ENCODE results near the gene KLK14. TPM values are rescaled to one million over a fixed set of nuclear protein-coding genes. Genes with fewer than 3 reads are reported as not detected.

KLK14 gene
- total RNA-seq, 1 donor from 2014 or later = 0.23 TPM

DNA sequence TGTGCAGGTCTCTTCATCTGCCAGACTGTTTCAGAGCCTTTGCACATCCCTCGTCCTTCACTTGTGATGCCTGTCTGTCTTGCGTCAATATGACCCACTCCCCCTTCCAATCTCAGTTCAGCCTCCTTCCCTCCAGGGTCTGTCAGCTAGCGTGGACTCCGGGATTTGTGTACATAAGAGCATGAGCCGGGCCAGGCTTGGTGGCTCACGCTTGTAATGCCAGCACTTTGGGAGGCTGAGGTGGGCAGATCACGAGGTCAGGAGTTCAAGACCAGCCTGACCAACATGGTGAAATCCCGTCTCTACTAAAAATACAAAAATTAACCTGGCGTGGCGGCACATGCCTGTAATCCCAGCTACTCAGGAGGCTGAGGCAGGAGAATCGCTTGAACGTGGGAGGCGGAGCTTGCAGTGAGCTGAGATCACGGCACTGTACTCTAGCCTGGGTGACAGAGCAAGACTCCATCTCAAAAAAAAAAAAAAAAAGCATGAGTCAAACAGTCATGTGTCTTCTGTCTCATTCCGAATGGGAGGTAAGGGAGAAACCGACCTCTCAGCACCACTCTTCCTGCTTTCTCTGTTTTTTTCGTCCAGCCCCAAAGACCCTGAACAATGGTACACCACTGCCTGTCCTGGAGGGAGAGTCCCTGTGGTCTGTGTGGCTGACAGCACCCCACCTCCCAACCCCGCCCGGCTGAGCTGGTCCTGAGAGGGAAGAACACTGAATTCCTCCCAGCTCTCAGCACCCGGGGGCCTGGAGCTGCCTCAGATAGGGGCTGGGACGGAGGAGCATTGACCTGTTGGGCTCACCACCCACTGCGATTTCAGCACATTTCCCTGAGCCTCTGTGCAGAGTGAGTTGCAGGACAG is 39.7 kb upstream of the KLK14 start:
- FAIRE-seq (no peak), DNase-seq (ENCODE audit: low read depth) (no peak)
- peaks cover 5% of the 10 kb centered on the region for H3K4me1 Mint-ChIP-seq (ENCODE audit: low read depth, unreplicated experiment)
- Histone ChIP-seq H3K4me2 (ENCODE audit: low read length) (no peak overlapping the region), H3K36me3 (ENCODE audit: insufficient read depth, low read length) (no peaks in the 10 kb centered on the region), H3K27ac (ENCODE audit: low read depth, low read length) (no peak overlapping the region), H3K4me3 (ENCODE audit: insufficient read depth, low read depth, low read length) (no peak overlapping the region), H3K27me3 (ENCODE audit: insufficient read depth, low read length) (no peaks in the 10 kb centered on the region), H3K9me3 (ENCODE audit: insufficient read depth, low read depth, low read length) (no peaks in the 10 kb centered on the region), H3K79me2 (ENCODE audit: insufficient read depth, low read length) (no peaks in the 10 kb centered on the region), H3K9ac (ENCODE audit: low read length) (no peak overlapping the region), H4K20me1 (ENCODE audit: insufficient read depth, low read length) (no peaks in the 10 kb centered on the region), H2AFZ (ENCODE audit: low read depth, low read length) (no peak overlapping the region), H3K4me1 (ENCODE audit: insufficient read depth, low read length) (no peaks in the 10 kb centered on the region)
- H3K9me3 Mint-ChIP-seq (ENCODE audit: unreplicated experiment) = no peaks in the 10 kb centered on the region
- H3K4me3 Mint-ChIP-seq (ENCODE audit: unreplicated experiment) = no peak overlapping the region
- TF ChIP-seq EZH2 (IDR thresholded peaks at IDR 0.05; ENCODE audit: insufficient read depth, low read length) = no peak
- TF ChIP-seq, protein P1, sequence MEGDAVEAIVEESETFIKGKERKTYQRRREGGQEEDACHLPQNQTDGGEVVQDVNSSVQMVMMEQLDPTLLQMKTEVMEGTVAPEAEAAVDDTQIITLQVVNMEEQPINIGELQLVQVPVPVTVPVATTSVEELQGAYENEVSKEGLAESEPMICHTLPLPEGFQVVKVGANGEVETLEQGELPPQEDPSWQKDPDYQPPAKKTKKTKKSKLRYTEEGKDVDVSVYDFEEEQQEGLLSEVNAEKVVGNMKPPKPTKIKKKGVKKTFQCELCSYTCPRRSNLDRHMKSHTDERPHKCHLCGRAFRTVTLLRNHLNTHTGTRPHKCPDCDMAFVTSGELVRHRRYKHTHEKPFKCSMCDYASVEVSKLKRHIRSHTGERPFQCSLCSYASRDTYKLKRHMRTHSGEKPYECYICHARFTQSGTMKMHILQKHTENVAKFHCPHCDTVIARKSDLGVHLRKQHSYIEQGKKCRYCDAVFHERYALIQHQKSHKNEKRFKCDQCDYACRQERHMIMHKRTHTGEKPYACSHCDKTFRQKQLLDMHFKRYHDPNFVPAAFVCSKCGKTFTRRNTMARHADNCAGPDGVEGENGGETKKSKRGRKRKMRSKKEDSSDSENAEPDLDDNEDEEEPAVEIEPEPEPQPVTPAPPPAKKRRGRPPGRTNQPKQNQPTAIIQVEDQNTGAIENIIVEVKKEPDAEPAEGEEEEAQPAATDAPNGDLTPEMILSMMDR (IDR thresholded peaks at IDR 0.05; ENCODE audit: insufficient read depth, low read depth, low read length) = no peak
- H3K27me3 Mint-ChIP-seq (ENCODE audit: low read depth, unreplicated experiment) = peaks cover 19% of the 10 kb centered on the region
- no peaks in the 10 kb centered on the region for H3K36me3 Mint-ChIP-seq (ENCODE audit: low read depth, unreplicated experiment)
- peak overlapping the region; percentile 14 for H3K27ac Mint-ChIP-seq (ENCODE audit: unreplicated experiment)

DNA sequence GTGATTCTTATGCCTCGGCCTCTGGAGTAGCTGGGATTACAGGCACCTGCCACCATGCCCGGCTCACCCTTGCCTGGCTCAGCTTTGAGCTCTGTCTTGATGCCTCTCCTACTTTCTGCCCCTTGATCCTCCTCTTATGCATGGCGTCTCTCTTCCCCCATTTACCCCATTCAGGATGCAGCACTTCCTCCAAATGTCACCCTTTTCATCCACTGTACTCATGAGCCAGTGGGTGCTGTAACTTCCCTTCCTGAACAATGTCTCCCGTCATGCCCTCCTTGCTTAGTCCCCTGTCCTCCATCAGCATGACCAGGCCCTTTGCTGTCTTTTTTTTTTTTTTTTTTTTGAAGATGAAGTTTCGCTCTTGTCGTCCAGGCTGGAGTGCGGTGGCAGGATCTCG is 38.6 kb upstream of the KLK14 start:
- FAIRE-seq (no peak), DNase-seq (ENCODE audit: low read depth) (no peak)
- Histone ChIP-seq H3K79me2 (ENCODE audit: insufficient read depth, low read length) (no peaks in the 10 kb centered on the region), H3K36me3 (ENCODE audit: insufficient read depth, low read length) (no peaks in the 10 kb centered on the region), H2AFZ (ENCODE audit: low read depth, low read length) (no peak overlapping the region), H4K20me1 (ENCODE audit: insufficient read depth, low read length) (no peaks in the 10 kb centered on the region), H3K9ac (ENCODE audit: low read length) (no peak overlapping the region), H3K4me1 (ENCODE audit: insufficient read depth, low read length) (no peaks in the 10 kb centered on the region), H3K4me2 (ENCODE audit: low read length) (no peak overlapping the region), H3K4me3 (ENCODE audit: insufficient read depth, low read depth, low read length) (no peak overlapping the region), H3K27me3 (ENCODE audit: insufficient read depth, low read length) (no peaks in the 10 kb centered on the region), H3K9me3 (ENCODE audit: insufficient read depth, low read depth, low read length) (no peaks in the 10 kb centered on the region), H3K27ac (ENCODE audit: low read depth, low read length) (no peak overlapping the region)
- Mint-ChIP-seq H3K9me3 (ENCODE audit: unreplicated experiment) (no peaks in the 10 kb centered on the region), H3K27ac (ENCODE audit: unreplicated experiment) (no peak overlapping the region), H3K4me1 (ENCODE audit: low read depth, unreplicated experiment) (peaks cover 5% of the 10 kb centered on the region), H3K36me3 (ENCODE audit: low read depth, unreplicated experiment) (no peaks in the 10 kb centered on the region), H3K4me3 (ENCODE audit: unreplicated experiment) (no peak overlapping the region), H3K27me3 (ENCODE audit: low read depth, unreplicated experiment) (peaks cover 20% of the 10 kb centered on the region)
- TF ChIP-seq, protein P1 (IDR thresholded peaks at IDR 0.05; ENCODE audit: insufficient read depth, low read depth, low read length) = no peak
- TF ChIP-seq EZH2 (IDR thresholded peaks at IDR 0.05; ENCODE audit: insufficient read depth, low read length) = no peak

DNA sequence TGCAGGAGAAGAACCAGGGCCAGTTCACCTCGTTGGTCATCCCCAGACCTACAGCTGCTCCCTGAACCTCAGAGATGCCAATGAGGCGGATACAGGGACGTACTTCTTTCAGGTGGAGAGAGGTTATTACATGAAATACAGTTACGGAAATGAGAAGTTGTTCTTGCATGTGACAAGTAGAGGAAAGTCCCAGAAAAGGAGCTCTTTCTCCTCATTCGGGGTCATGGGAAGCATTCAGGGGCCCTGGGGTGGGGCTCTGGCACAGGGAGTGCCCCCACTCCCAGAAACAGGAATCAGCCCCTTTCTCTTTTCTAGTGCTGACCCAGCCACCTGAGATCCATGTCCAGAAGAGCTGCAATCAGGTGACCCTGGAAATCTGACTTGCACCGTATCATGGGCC is 37.5 kb upstream of the KLK14 start:
- Histone ChIP-seq H3K9ac (ENCODE audit: low read length) (no peak overlapping the region), H2AFZ (ENCODE audit: low read depth, low read length) (no peak overlapping the region), H3K27me3 (ENCODE audit: insufficient read depth, low read length) (no peaks in the 10 kb centered on the region), H4K20me1 (ENCODE audit: insufficient read depth, low read length) (no peaks in the 10 kb centered on the region), H3K4me3 (ENCODE audit: insufficient read depth, low read depth, low read length) (no peak overlapping the region), H3K36me3 (ENCODE audit: insufficient read depth, low read length) (no peaks in the 10 kb centered on the region), H3K4me2 (ENCODE audit: low read length) (no peak overlapping the region), H3K9me3 (ENCODE audit: insufficient read depth, low read depth, low read length) (no peaks in the 10 kb centered on the region), H3K4me1 (ENCODE audit: insufficient read depth, low read length) (no peaks in the 10 kb centered on the region), H3K27ac (ENCODE audit: low read depth, low read length) (no peak overlapping the region), H3K79me2 (ENCODE audit: insufficient read depth, low read length) (no peaks in the 10 kb centered on the region)
- Mint-ChIP-seq H3K27me3 (ENCODE audit: low read depth, unreplicated experiment) (peaks cover 28% of the 10 kb centered on the region), H3K27ac (ENCODE audit: unreplicated experiment) (no peak overlapping the region), H3K36me3 (ENCODE audit: low read depth, unreplicated experiment) (no peaks in the 10 kb centered on the region), H3K9me3 (ENCODE audit: unreplicated experiment) (no peaks in the 10 kb centered on the region), H3K4me1 (ENCODE audit: low read depth, unreplicated experiment) (peaks cover 5% of the 10 kb centered on the region), H3K4me3 (ENCODE audit: unreplicated experiment) (no peak overlapping the region)
- TF ChIP-seq EZH2 (IDR thresholded peaks at IDR 0.05; ENCODE audit: insufficient read depth, low read length) = no peak
- TF ChIP-seq, protein P1 (IDR thresholded peaks at IDR 0.05; ENCODE audit: insufficient read depth, low read depth, low read length) = no peak
- DNase-seq (ENCODE audit: low read depth) (no peak), FAIRE-seq (no peak)

All from astrocyte (in vitro differentiated cells and primary cell).